ENCODE results near the gene KLF16. TPM values are rescaled to one million over a fixed set of nuclear protein-coding genes. Genes with fewer than 3 reads are reported as not detected.

KLF16 gene
- total and polyA plus RNA-seq, 2 experiments from 2014 or later: 8.9 to 20.2 TPM

DNA sequence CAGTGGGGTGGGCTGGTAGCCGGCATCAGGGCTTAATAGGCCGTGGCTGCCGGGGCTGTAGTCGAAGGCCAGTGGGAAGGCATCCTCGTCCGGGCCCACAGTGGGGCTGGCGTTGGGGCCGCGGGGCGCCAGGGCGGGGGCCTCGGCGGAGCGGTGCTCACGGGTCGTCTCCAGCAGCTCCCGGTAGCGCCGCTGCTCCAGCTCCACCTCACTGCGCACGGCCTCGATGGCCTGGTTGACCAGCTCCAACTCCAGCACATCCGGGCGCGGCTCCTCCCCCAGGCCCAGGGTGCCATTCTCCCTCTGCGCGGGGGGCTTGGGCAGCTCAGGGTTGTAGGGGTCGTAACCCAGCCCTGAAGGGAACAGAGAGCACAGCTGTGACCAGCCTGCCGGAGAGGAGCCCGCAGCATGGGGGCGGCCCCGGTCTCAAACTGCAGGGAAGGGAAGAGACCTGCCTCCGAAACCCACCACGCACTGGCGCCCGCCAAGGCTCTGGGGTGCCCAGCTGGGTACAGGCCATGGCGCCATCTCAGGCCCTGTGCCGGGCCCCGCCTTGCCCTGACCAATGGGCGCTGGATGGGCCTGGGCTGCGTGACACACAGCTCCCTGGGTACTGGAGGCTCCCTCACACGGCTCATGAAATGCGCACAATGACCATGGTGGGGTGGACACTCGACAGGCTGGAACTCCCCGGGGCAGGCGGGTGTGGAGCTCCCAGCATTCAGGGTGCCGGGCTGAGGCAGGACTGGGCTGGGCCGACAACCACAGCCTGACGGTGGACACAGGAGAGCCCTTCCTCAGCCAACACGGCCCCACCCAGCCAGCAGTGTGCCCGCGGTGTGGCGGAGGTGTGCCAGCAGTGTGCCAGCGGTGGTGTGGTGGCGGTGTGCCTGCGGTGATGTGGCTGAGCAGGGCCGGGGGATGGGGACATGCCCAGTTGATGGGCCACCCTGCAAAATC lies 34.8 kb downstream of the KLF16 start:
- Mint-ChIP-seq H3K27me3 (ENCODE audit: insufficient read depth, low read depth, poor library complexity) (peaks cover 10% of the 10 kb centered on the region), H3K4me3 (no peak overlapping the region), H3K27ac (no peak overlapping the region), H3K4me1 (peaks cover 6% of the 10 kb centered on the region; the same call in 2 of the 3 replicates), H3K36me3 (ENCODE audit: low read depth) (peaks cover 15% of the 10 kb centered on the region), H3K9me3 (no peaks in the 10 kb centered on the region)
- Histone ChIP-seq H3F3A (replicated peaks; ENCODE audit: low read depth) (0 out of 2 replicates have a peak, but pooled peaks cover 4% of the 10 kb centered on the region), H3K9me2 (ENCODE audit: insufficient read depth) (no peaks in the 10 kb centered on the region), H3K79me2 (replicated peaks; ENCODE audit: insufficient read depth) (peaks cover 15% of the 10 kb centered on the region; the same call in 1 of the 2 replicates), H3K36me3 (ENCODE audit: insufficient read depth) (no peaks in the 10 kb centered on the region), H4K20me1 (replicated peaks; ENCODE audit: insufficient read depth) (peaks cover 12% of the 10 kb centered on the region), H3K27me3 (ENCODE audit: insufficient read depth) (no peaks in the 10 kb centered on the region), H3K4me3 (no peak overlapping the region), H3K4me1 (ENCODE audit: insufficient read depth) (no peaks in the 10 kb centered on the region), H3K27ac (ENCODE audit: low read depth) (no peak overlapping the region), H3K4me2 (no peak overlapping the region), H2AFZ (no peak overlapping the region)
- DNase-seq (ENCODE audit: low spot score) (no peak), ATAC-seq (no peak)
- TF ChIP-seq ZNF462 (CRISPR knock-in tag; IDR thresholded peaks at IDR 0.05): no peak

- Histone ChIP-seq H3K27me3 (ENCODE audit: insufficient read depth) (no peaks in the 10 kb centered on the region), H3F3A (replicated peaks; ENCODE audit: low read depth) (0 out of 2 replicates have a peak, but pooled peaks cover 4% of the 10 kb centered on the region), H3K27ac (ENCODE audit: low read depth) (peak overlapping the region; percentile 45; the same call in 1 of the 2 replicates), H4K20me1 (replicated peaks; ENCODE audit: insufficient read depth) (peaks cover 12% of the 10 kb centered on the region), H3K4me3 (no peak overlapping the region), H2AFZ (no peak overlapping the region), H3K36me3 (ENCODE audit: insufficient read depth) (no peaks in the 10 kb centered on the region), H3K4me2 (no peak overlapping the region), H3K4me1 (ENCODE audit: insufficient read depth) (no peaks in the 10 kb centered on the region), H3K79me2 (replicated peaks; ENCODE audit: insufficient read depth) (peaks cover 10% of the 10 kb centered on the region; the same call in 1 of the 2 replicates), H3K9me2 (ENCODE audit: insufficient read depth) (no peaks in the 10 kb centered on the region)
- Mint-ChIP-seq H3K9me3 (no peaks in the 10 kb centered on the region), H3K27me3 (ENCODE audit: insufficient read depth, low read depth, poor library complexity) (peaks cover 10% of the 10 kb centered on the region), H3K4me1 (peaks cover 6% of the 10 kb centered on the region; the same call in 2 of the 3 replicates), H3K27ac (no peak overlapping the region), H3K4me3 (no peak overlapping the region), H3K36me3 (ENCODE audit: low read depth) (peaks cover 17% of the 10 kb centered on the region)
- DNase-seq (ENCODE audit: low spot score) (no peak), ATAC-seq (peak; percentile 2; the same call in 1 of the 3 replicates)
- TF ChIP-seq POLR2AphosphoS5 (IDR thresholded peaks at IDR 0.05; ENCODE audit: low read depth): no peak
- TF ChIP-seq JUNB (IDR thresholded peaks at IDR 0.05; ENCODE audit: unreplicated experiment): no peak
- TF ChIP-seq NANOG (IDR thresholded peaks at IDR 0.05; ENCODE audit: borderline replicate concordance): no peak
- TF ChIP-seq, protein P1, sequence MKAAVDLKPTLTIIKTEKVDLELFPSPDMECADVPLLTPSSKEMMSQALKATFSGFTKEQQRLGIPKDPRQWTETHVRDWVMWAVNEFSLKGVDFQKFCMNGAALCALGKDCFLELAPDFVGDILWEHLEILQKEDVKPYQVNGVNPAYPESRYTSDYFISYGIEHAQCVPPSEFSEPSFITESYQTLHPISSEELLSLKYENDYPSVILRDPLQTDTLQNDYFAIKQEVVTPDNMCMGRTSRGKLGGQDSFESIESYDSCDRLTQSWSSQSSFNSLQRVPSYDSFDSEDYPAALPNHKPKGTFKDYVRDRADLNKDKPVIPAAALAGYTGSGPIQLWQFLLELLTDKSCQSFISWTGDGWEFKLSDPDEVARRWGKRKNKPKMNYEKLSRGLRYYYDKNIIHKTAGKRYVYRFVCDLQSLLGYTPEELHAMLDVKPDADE (IDR thresholded peaks at IDR 0.05): no peak
- TF ChIP-seq, protein P2, sequence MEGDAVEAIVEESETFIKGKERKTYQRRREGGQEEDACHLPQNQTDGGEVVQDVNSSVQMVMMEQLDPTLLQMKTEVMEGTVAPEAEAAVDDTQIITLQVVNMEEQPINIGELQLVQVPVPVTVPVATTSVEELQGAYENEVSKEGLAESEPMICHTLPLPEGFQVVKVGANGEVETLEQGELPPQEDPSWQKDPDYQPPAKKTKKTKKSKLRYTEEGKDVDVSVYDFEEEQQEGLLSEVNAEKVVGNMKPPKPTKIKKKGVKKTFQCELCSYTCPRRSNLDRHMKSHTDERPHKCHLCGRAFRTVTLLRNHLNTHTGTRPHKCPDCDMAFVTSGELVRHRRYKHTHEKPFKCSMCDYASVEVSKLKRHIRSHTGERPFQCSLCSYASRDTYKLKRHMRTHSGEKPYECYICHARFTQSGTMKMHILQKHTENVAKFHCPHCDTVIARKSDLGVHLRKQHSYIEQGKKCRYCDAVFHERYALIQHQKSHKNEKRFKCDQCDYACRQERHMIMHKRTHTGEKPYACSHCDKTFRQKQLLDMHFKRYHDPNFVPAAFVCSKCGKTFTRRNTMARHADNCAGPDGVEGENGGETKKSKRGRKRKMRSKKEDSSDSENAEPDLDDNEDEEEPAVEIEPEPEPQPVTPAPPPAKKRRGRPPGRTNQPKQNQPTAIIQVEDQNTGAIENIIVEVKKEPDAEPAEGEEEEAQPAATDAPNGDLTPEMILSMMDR (conservative IDR thresholded peaks at IDR 0.05; ENCODE audit: low read depth in 2 of 2): no peak
These were observed 35.7 kb downstream of the KLF16 start for GRCh38 chr19:1827566-1828278.

All from GM23338 (cell line).